ENCODE data around the gene TMEM92.
"Not testable (repeated sequence)": the region's sequence is repeated elsewhere in the genome, so short reads cannot be mapped to it uniquely, and the experiment has no call there.

The TMEM92 gene

DNA sequence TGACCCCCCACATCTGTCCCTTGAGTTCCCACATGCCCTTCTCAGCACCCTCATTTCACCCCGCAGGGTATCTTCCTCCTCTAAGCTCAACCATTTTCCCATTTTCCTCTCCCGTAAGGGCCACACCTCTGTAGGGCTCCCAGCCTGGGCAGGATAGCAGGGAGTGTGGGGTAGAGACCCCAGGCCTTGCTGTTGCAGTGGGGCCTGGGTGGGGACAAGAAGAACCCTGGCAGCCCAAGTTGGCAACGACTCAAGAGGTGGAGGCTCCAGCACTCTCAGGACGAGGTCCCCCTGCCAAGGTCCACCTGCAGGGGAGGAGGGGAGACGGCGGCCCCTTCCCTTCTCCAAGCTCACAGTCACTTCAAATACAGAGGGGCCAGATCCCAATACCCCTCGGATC lies 2.0 kb upstream of the TMEM92 start:
- DNase-seq: no peak
- in situ Hi-C loops (cut with HindIII; ENCODE audit: low pct_ligation_motif_present, low pct_unique_long_range_greater_than_20kb, low sequenced_read_pairs): no loop called here

DNA sequence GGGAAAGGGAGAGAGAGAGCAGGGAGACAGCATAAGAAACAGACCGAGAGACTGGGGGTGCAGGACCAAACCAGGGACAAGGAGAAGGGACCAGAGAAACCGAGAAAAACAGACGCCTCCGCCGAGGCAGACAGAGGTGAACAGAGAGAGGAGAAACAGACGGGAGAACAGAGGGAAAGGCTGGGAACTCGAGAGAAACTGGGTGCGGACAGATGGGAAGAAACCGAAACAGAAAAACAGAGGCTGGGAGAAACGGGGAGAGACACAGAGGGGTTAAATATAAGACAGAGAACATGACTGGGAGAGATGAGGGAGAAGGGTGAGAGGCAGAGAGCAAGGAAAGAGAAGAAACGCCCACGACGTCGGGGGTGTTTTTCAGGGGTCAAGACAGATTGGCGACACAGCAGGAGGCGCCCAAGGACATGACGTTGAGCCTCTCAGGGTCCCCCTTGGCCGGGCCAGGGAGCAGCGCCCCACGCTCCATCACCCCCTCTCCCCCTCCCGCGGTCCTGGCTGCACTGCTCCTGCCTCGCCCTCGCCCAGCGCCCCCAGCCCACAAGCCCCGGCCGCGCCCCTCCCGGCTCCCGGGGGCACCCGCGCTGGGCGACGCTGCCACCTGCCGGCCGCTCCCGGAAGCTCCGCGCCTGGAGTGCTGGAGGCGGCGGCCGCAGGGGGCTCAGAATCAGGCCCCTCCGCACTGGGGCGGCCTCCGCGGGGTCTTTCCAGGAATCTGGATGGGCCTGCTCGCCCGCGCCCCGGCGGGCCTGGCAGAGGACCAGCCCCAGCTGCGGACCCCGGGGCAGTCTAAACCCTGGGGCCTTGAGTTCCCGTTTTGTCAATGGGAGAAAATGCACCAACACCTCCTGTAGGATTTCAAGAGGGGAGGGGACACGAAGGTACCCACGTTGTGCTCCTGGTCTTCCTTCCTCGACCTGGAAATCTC lies 1.3 kb upstream of the TMEM92 start:
- in situ Hi-C loops (cut with HindIII; ENCODE audit: low pct_ligation_motif_present, low pct_unique_long_range_greater_than_20kb, low sequenced_read_pairs): no loop called here
- DNase-seq: peak; percentile 48

GRCh38 chr17:50273654-50274040 lies 619 bp upstream of the TMEM92 start:
- in situ Hi-C loops (cut with HindIII; ENCODE audit: low pct_ligation_motif_present, low pct_unique_long_range_greater_than_20kb, low sequenced_read_pairs): no loop called here
- DNase-seq: no peak

DNA sequence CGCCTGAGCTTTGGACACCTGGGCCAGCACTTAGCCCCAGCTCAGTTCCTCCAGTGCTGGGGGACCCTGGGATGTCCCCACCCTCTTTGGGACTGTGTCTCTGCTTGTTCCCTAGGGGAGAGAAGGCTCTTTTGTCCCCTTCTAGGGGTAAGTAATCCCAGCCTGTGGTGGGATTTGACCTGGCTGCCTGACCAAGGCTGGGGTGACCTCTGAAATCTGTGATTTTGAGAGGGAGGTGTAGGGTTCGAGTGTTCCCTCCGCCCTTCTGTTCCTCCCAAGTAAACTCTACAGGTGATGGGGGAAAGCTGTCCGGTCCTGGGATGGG lies 593 bp downstream of the TMEM92 start:
- in situ Hi-C loops (cut with HindIII; ENCODE audit: low pct_ligation_motif_present, low pct_unique_long_range_greater_than_20kb, low sequenced_read_pairs): no loop called here
- DNase-seq: no peak

- in situ Hi-C loops (cut with HindIII; ENCODE audit: low pct_ligation_motif_present, low pct_unique_long_range_greater_than_20kb, low sequenced_read_pairs): no loop called here
Measured at GRCh38 chr17:50275279-50275678, 1.0 kb downstream of the TMEM92 start.

GRCh38 chr17:50276588-50277356 lies 2.5 kb downstream of the TMEM92 start:
- DNase-seq: no peak
- in situ Hi-C loops (cut with HindIII; ENCODE audit: low pct_ligation_motif_present, low pct_unique_long_range_greater_than_20kb, low sequenced_read_pairs): no loop called here

More at GRCh38 chr17:50275279-50275678, 1.0 kb downstream of the TMEM92 start:
- no peak for DNase-seq

DNA sequence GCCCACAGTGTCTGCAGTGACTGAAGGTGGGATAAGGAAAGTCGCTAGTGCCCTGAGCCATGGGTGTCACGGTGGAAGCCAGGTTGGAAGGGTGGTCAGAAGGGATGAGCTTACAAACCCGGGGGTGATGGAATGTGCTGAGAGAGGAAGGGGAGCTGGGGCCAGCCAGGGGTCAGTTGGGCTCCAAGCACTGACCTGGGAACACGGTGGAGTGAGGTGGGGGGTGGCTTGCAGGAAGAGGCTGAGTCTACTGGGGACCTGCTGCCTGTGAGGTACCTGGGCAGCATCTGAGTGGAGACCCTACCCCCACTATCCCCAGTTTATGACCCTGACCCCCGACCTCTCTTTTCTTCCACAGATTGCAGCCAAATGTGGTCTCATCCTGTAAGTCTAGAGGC lies 3.1 kb downstream of the TMEM92 start:
- no peak for DNase-seq
- in situ Hi-C loops (cut with HindIII; ENCODE audit: low pct_ligation_motif_present, low pct_unique_long_range_greater_than_20kb, low sequenced_read_pairs): no loop called here

DNA sequence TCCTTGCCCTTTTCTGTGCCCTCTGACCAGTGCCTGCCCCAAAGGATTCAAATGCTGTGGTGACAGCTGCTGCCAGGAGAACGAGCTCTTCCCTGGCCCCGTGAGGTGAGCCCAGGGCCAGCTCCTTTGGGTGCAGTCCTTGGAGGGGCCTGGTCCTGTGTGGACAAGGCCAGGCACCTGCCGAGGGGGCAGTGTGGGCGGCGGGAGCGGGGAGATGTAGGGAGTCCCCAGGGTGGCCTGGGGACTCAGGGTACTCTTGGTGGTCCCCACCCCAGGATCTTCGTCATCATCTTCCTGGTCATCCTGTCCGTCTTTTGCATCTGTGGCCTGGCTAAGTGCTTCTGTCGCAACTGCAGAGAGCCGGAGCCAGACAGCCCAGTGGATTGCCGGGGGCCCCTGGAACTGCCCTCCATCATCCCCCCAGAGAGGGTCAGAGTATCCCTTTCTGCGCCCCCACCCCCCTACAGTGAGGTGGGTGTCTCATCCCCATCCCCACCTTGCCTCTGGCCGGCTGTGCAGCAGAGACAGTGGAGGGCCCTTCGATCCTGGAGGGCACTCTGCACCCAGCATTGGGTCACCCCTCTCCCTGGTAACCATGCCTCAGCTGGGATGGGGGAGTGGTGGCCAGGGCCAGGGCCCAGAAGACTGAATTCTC lies 4.4 kb downstream of the TMEM92 start:
- in situ Hi-C loops (cut with HindIII; ENCODE audit: low pct_ligation_motif_present, low pct_unique_long_range_greater_than_20kb, low sequenced_read_pairs): no loop called here
- DNase-seq: no peak

DNA sequence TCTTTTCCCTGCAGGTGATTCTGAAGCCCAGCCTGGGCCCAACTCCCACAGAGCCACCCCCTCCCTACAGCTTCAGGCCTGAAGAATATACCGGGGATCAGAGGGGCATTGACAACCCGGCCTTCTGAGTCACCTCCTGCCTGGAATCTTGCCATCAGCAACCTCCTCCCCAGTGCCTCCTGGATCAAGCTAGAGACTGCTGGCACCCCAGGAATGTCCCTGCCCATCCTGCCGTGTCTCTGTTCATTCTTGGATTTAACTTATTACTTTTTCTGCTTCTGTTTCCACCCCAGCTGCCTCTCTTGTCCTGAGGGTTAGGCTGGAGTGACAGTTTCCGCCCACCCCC lies 4.9 kb downstream of the TMEM92 start:
- DNase-seq: peak; percentile 74
- in situ Hi-C loops (cut with HindIII; ENCODE audit: low pct_ligation_motif_present, low pct_unique_long_range_greater_than_20kb, low sequenced_read_pairs): no loop called here

GRCh38 chr17:50279639-50280038 lies 5.4 kb downstream of the TMEM92 start:
- in situ Hi-C loops (cut with HindIII; ENCODE audit: low pct_ligation_motif_present, low pct_unique_long_range_greater_than_20kb, low sequenced_read_pairs): no loop called here
- no peak for DNase-seq

DNA sequence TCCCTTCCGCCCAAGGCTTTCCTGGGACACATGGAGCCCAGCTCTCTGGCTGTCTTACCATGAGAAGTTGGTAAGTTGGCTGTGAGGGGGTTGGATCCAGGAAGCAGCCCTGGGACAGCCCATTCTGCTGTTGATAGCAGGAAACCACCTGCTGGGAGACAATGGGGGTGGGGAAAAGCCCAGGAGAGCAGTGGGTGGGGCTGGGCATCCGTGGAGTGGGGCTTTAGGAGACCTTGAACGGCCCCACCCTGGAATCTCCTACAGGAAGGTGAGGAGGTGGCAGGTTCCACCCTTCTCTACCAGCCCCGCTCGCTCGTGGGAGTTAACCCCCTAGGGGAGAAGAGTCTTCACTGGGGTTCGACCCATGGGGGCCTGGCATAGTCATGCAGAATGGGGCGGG lies 5.8 kb downstream of the TMEM92 start:
- in situ Hi-C loops (cut with HindIII; ENCODE audit: low pct_ligation_motif_present, low pct_unique_long_range_greater_than_20kb, low sequenced_read_pairs): no loop called here
- DNase-seq: no peak

DNA sequence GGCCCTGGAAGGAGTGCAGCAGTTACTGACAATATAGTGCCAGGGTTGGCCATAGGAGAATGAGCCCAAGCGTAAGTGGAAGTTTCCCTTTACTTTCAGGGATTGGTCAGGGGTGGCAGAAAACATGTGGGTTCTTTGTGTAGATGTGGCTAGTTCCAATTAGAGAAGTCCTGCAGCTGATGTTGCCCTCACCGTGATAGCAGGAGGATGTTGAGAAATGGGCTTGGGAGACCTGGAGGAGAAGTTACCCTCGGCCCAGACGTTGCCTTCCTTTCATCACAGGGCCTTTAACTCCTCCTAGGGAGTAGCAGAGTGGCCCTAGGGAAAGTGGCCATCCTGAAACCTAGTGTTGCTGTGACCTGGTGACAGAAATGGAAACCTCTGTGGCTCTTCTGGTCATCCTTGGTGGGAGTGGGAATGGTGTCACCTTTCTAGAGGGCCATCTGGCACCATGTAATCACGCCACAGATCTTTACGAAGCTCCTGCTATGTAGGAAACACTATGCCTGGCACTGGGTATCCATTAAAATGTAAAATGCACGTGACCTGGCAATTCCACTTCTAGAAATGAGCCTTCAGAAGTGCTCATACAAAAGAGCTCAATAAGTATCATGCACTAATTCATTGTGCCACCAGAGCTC lies 6.7 kb downstream of the TMEM92 start:
- in situ Hi-C loops (cut with HindIII; ENCODE audit: low pct_ligation_motif_present, low pct_unique_long_range_greater_than_20kb, low sequenced_read_pairs): no loop called here
- DNase-seq: no peak

- in situ Hi-C loops (cut with HindIII; ENCODE audit: low pct_ligation_motif_present, low pct_unique_long_range_greater_than_20kb, low sequenced_read_pairs): no loop called here
Measured at GRCh38 chr17:50281739-50282401, 7.6 kb downstream of the TMEM92 start.

DNA sequence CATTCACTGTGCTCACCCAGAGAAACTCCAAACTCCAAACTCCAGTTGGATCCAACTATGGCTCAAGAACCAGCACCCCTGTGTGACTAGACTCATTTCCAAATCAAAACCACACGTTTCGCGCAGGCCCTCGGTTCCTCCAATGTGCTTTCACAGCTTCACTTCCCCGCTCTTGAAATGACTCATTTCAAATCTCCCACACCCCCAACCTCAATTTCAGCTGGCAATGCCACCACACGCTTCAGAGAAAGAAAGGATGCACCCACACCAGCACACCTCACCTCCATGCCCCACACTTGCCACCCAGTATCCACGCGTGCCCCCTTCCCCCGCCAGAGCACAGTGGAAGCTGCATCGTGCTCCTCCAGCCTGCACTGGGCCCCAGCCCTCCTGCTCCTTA lies 9.0 kb downstream of the TMEM92 start:
- no peak for DNase-seq
- in situ Hi-C loops (cut with HindIII; ENCODE audit: low pct_ligation_motif_present, low pct_unique_long_range_greater_than_20kb, low sequenced_read_pairs): no loop called here

More at GRCh38 chr17:50281739-50282401, 7.6 kb downstream of the TMEM92 start:
- DNase-seq: no peak

- DNase-seq: no peak
- in situ Hi-C loops (cut with HindIII; ENCODE audit: low pct_ligation_motif_present, low pct_unique_long_range_greater_than_20kb, low sequenced_read_pairs): no loop called here
Measured at GRCh38 chr17:50283714-50284113, 9.4 kb downstream of the TMEM92 start.

- in situ Hi-C loops (cut with HindIII; ENCODE audit: low pct_ligation_motif_present, low pct_unique_long_range_greater_than_20kb, low sequenced_read_pairs): no loop called here
Measured at GRCh38 chr17:50285941-50286340, 11.7 kb downstream of the TMEM92 start.

GRCh38 chr17:50287302-50287701 lies 13.0 kb downstream of the TMEM92 start:
- DNase-seq; in situ Hi-C loops (cut with HindIII; ENCODE audit: low pct_ligation_motif_present, low pct_unique_long_range_greater_than_20kb, low sequenced_read_pairs): not testable (repeated sequence)

More at GRCh38 chr17:50285941-50286340, 11.7 kb downstream of the TMEM92 start:
- DNase-seq: no peak

GRCh38 chr17:50288306-50288705 lies 14.0 kb downstream of the TMEM92 start:
- DNase-seq: no peak
- in situ Hi-C loops (cut with HindIII; ENCODE audit: low pct_ligation_motif_present, low pct_unique_long_range_greater_than_20kb, low sequenced_read_pairs): no loop called here

Measured in ACHN (cell line).